ENCODE measurements around the gene PACRG.

GRCh38 chr6:163122365-163122764 lies 394.6 kb downstream of the PACRG start:
- TF ChIP-seq CTCF (IDR thresholded peaks at IDR 0.05) (no peak), POLR2A (IDR thresholded peaks at IDR 0.05) (no peak)
